HK-2 (cell line): ENCODE measurements around the gene KLK12.

ENCODE experiments used
- DNase-seq: peaks from one replicate; pipeline ENCODE4 v3.0.0-alpha.2; 2018; ENCODE audit not compliant: unreplicated experiment

KLK12 gene

DNA sequence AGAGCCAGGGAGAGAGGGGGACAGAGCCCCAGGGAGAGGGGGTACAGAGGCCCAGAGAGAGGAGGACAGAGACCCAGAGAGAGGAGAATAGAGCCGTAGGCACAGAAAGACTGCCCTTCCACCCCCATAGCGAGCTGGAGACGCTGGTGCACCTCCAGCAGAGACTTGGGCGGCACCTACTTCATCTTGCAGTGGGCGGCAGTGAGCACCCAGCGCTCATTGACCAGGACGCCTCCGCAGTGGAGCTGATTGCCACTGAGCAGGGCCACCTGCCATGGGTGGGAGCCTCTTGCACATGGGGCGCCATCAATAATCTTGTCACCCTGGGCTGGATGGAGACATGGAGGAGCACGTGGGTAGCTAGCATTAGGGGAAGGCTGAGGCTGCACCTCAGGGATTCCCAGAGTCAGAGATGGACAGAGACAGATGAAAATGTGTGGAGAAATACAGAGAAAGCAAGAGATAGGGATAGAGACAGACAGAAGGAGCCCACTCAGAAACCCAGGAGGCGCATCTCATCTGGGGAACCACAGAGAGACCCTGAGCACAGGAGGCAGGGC lies 53.1 kb downstream of the KLK12 start:
- no peak for DNase-seq

DNA sequence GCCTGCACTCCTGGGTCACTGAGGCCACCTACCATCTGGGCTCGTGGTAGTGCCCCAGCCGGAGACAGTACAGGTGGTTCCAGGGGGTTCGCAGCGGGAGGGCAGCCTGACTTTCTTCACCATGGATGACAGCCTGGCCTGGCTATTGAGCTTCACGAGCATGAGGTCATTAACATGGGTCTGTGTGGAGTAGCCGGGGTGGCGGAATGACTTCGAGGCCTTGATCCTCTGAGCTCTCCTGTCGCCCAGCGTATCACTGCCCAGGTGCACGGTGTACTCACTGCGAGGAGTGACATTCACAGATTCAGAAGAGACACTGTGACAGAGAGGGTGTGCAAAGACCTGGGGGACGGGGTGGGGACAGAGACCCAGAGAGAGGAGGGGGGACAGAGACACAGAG lies 54.6 kb downstream of the KLK12 start:
- DNase-seq, result no peak

DNA sequence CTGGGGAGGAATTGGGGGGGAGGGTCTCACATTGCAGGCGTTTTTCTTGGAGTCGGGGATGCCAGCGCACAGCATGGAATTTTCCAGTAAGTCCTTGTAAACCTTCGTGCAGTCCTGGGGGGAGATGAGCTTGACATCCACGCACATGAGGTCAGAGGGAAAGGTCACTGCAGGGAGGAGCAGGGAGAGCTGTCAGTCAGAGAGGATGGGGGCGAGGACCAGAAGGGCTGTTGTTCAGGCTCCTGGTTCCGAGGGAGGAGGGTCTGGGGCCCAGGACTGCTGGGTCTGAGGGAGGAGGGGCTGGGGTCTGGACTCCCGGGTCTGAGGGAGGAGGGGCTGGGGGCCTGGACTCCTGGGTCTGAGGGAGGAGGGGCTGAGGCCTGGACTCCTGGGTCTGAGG lies 55.0 kb downstream of the KLK12 start:
- DNase-seq, result no peak
